ENCODE results near the gene SESN1. TPM values are rescaled to one million over a fixed set of nuclear protein-coding genes. Genes with fewer than 3 reads are reported as not detected.

SESN1 gene
- total RNA-seq, 2 experiments from 2014 or later = 23.1 to 24.5 TPM

GRCh38 chr6:109045493-109045892, 49.2 kb downstream of the SESN1 start:
- no peak for DNase-seq
- ChIA-PET POLR2A (no interaction called here), CTCF (interaction anchor here (1.3 to 1.6 kb wide), 2 partner anchors 9 to 14 kb away, joined by 4 to 5 read pairs; no protein-coding TSS in a partner anchor)
- no peaks in the 10 kb centered on the region for H3K9me3 Mint-ChIP-seq (ENCODE audit: insufficient read depth)
- H3K27ac Mint-ChIP-seq = no peak overlapping the region
- H3K36me3 Mint-ChIP-seq (ENCODE audit: low read depth) = peaks cover 6% of the 10 kb centered on the region
- H3K4me3 Mint-ChIP-seq = no peak overlapping the region
- H3K4me1 Mint-ChIP-seq (ENCODE audit: low read depth) = peaks cover 14% of the 10 kb centered on the region
- H3K27me3 Mint-ChIP-seq (ENCODE audit: low read depth) = no peaks in the 10 kb centered on the region
- no peak for ATAC-seq

- peaks cover 4% of the 10 kb centered on the region for H3K36me3 Mint-ChIP-seq (ENCODE audit: low read depth)
- peaks cover 4% of the 10 kb centered on the region for H3K27me3 Mint-ChIP-seq (ENCODE audit: low read depth)
- no peak for ATAC-seq
- H3K4me3 Mint-ChIP-seq = no peak overlapping the region
- H3K9me3 Mint-ChIP-seq (ENCODE audit: insufficient read depth) = no peaks in the 10 kb centered on the region
- no peak overlapping the region for H3K27ac Mint-ChIP-seq
- CTCF ChIA-PET = interaction anchor here (0.9 to 1.4 kb wide), 3 partner anchors 10 to 125 kb away, joined by 3 to 5 read pairs (median 3); no protein-coding TSS in a partner anchor
- POLR2A ChIA-PET = no interaction called here
- DNase-seq = no peak
- H3K4me1 Mint-ChIP-seq (ENCODE audit: low read depth) = peaks cover 20% of the 10 kb centered on the region
Measured at GRCh38 chr6:109039795-109040194, 54.9 kb downstream of the SESN1 start.

DNA sequence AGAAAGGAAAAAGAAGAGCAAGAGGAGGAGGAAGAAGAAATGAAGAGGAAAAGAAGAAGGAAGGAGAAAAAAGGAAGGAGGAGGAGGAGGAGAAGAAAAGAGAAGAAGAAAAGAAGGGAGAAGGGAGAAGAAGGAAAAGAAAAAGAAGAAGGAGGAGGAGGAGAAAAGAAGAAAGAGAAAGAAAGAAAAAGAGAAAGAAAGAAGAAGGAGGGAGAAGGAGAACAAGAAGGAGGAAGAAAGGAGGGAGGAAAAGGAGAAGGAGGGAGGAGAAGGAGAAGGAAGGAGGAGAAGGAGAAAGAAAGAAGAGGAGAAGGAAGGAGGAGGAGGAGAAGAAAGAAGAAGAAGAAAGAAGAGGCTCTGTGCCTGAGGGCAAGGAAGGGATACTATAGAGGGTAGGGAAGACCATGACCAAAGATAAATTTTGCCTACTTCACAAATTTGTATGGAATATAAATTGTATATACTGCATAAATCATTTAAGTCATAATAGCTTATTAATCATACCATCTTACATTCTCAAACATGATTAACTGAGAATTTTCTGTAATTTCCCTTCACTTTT, 55.7 kb downstream of the SESN1 start:
- Mint-ChIP-seq H3K4me3 (no peak overlapping the region), H3K4me1 (ENCODE audit: low read depth) (peaks cover 20% of the 10 kb centered on the region), H3K27ac (no peak overlapping the region), H3K27me3 (ENCODE audit: low read depth) (peaks cover 4% of the 10 kb centered on the region), H3K9me3 (ENCODE audit: insufficient read depth) (no peaks in the 10 kb centered on the region), H3K36me3 (ENCODE audit: low read depth) (peaks cover 4% of the 10 kb centered on the region)
- ATAC-seq = no peak
- ChIA-PET CTCF (interaction anchor here (1.0 to 1.4 kb wide), 2 partner anchors 11 to 22 kb away, joined by 3 to 5 read pairs; no protein-coding TSS in a partner anchor), POLR2A (interaction anchor here (0.5 kb wide), 1 partner anchor 66 kb away, joined by 3 read pairs; no protein-coding TSS in a partner anchor)
- DNase-seq = no peak

- Mint-ChIP-seq H3K9me3 (ENCODE audit: insufficient read depth) (no peaks in the 10 kb centered on the region), H3K36me3 (ENCODE audit: low read depth) (peaks cover 2% of the 10 kb centered on the region), H3K4me1 (ENCODE audit: low read depth) (peaks cover 20% of the 10 kb centered on the region), H3K27me3 (ENCODE audit: low read depth) (peaks cover 7% of the 10 kb centered on the region), H3K4me3 (no peak overlapping the region), H3K27ac (no peak overlapping the region)
- CTCF ChIA-PET = interaction anchor here (0.6 to 2.1 kb wide), 13 partner anchors 9 to 495 kb away, joined by 3 to 6 read pairs (median 4); no protein-coding TSS in a partner anchor
- POLR2A ChIA-PET = interaction anchor here (0.6 to 0.9 kb wide), 4 partner anchors 28 to 1918 kb away, joined by 3 to 4 read pairs (median 3); no protein-coding TSS in a partner anchor
- ATAC-seq (peak; percentile 70), DNase-seq (no peak)
Measured at GRCh38 chr6:109036574-109037294, 57.9 kb downstream of the SESN1 start.

DNA sequence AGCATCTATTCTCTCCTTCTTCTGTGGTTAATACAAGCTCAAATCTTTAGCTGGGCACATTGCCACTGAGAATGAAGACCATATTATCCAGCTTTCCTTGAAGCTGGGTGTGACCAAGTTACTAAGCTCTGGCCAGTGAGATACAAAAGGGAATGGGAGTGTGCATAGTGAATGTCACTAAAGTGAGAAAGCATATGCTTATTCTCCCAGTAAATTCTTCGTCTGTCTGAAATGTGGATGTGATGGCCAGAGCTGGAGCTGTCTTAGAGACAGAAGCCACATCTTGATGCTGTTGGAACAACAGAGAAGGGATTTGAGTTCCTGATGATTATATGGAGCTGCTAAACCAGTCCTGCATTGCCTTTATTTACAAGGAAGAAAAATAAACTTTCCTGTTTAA, 60.1 kb downstream of the SESN1 start:
- CTCF ChIA-PET = interaction anchor here (1.5 kb wide), 1 partner anchor 8 kb away, joined by 3 read pairs; no protein-coding TSS in a partner anchor
- POLR2A ChIA-PET = no interaction called here
- H3K36me3 Mint-ChIP-seq (ENCODE audit: low read depth) = peaks cover 2% of the 10 kb centered on the region

GRCh38 chr6:109033655-109034054, 61.0 kb downstream of the SESN1 start:
- Mint-ChIP-seq H3K9me3 (ENCODE audit: insufficient read depth) (no peaks in the 10 kb centered on the region), H3K27me3 (ENCODE audit: low read depth) (peaks cover 6% of the 10 kb centered on the region), H3K36me3 (ENCODE audit: low read depth) (peaks cover 2% of the 10 kb centered on the region), H3K4me3 (no peak overlapping the region), H3K4me1 (ENCODE audit: low read depth) (peaks cover 20% of the 10 kb centered on the region), H3K27ac (no peak overlapping the region)
- ChIA-PET CTCF (interaction anchor here (1.3 kb wide), 1 partner anchor 12 kb away, joined by 3 read pairs; no protein-coding TSS in a partner anchor), POLR2A (no interaction called here)
- ATAC-seq = no peak
- DNase-seq = no peak

More for the DNA sequence above, 60.1 kb downstream of the SESN1 start:
- no peak for ATAC-seq
- Mint-ChIP-seq H3K27me3 (ENCODE audit: low read depth) (peaks cover 5% of the 10 kb centered on the region), H3K27ac (no peak overlapping the region), H3K4me3 (no peak overlapping the region), H3K9me3 (ENCODE audit: insufficient read depth) (no peaks in the 10 kb centered on the region), H3K4me1 (ENCODE audit: low read depth) (peaks cover 20% of the 10 kb centered on the region)
- DNase-seq = no peak

GRCh38 chr6:109031416-109031815, 63.2 kb downstream of the SESN1 start:
- peaks cover 4% of the 10 kb centered on the region for H3K27me3 Mint-ChIP-seq (ENCODE audit: low read depth)
- H3K4me1 Mint-ChIP-seq (ENCODE audit: low read depth) = peaks cover 7% of the 10 kb centered on the region
- H3K4me3 Mint-ChIP-seq = no peak overlapping the region
- CTCF ChIA-PET = no interaction called here
- H3K9me3 Mint-ChIP-seq (ENCODE audit: insufficient read depth) = no peaks in the 10 kb centered on the region
- DNase-seq (no peak), ATAC-seq (no peak)
- peaks cover 2% of the 10 kb centered on the region for H3K36me3 Mint-ChIP-seq (ENCODE audit: low read depth)
- POLR2A ChIA-PET = interaction anchor here (0.7 kb wide), 1 partner anchor 78 kb away, joined by 3 read pairs; no protein-coding TSS in a partner anchor
- H3K27ac Mint-ChIP-seq = no peak overlapping the region

DNA sequence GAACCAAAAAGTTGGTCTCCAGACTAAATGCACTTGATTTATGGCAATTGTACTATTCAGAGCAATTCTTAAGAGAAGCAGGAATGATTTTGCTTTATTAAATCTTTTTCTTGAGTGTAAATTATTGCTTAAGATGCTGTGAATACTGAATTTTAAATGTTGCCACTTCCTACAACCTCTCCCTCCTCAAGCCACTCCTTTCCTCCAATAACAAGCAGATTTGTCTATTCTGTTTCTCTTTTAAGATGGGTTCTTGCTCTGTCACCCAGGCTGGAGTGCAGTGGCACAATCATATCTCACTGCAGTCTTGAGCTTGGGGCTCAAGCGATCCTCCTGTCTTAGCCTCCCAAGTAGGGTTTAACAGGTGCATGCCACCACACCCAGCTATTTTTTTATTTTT, 65.3 kb downstream of the SESN1 start:
- Mint-ChIP-seq H3K36me3 (ENCODE audit: low read depth) (peaks cover 8% of the 10 kb centered on the region), H3K27ac (no peak overlapping the region), H3K4me3 (no peak overlapping the region), H3K9me3 (ENCODE audit: insufficient read depth) (no peaks in the 10 kb centered on the region), H3K27me3 (ENCODE audit: low read depth) (peaks cover 4% of the 10 kb centered on the region), H3K4me1 (ENCODE audit: low read depth) (peaks cover 11% of the 10 kb centered on the region)
- ChIA-PET POLR2A (no interaction called here), CTCF (interaction anchor here (1.0 to 1.2 kb wide), 3 partner anchors 20 to 109 kb away, joined by 3 to 4 read pairs (median 3); no protein-coding TSS in a partner anchor)
- DNase-seq (no peak), ATAC-seq (no peak)

- H3K27ac Mint-ChIP-seq = no peak overlapping the region
- no peak for DNase-seq
- H3K27me3 Mint-ChIP-seq (ENCODE audit: low read depth) = peaks cover 4% of the 10 kb centered on the region
- no peak overlapping the region for H3K4me3 Mint-ChIP-seq
- ATAC-seq = no peak
- peaks cover 8% of the 10 kb centered on the region for H3K36me3 Mint-ChIP-seq (ENCODE audit: low read depth)
- no peaks in the 10 kb centered on the region for H3K9me3 Mint-ChIP-seq (ENCODE audit: insufficient read depth)
- ChIA-PET POLR2A (no interaction called here), CTCF (interaction anchor here (1.0 kb wide), 1 partner anchor 109 kb away, joined by 3 read pairs; no protein-coding TSS in a partner anchor)
- peaks cover 11% of the 10 kb centered on the region for H3K4me1 Mint-ChIP-seq (ENCODE audit: low read depth)
Measured at GRCh38 chr6:109028439-109028838, 66.2 kb downstream of the SESN1 start.

DNA sequence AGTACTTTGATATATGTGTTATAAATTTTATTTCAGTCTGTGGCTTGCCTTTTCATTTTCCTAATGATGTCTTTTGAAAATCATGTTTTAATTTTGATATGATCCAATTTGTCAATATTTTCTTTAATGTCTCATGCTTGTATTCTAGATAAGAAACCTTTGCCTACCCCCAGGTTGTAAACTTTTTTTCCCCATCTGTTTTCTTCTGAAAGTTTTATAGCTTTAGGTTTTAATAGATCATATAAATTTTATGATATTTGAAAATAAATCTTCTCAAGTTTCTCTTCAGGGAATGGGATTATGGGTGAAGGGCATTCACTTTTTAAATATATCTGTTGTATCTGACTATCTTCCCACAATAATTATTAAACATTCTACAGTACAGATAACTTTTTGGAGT, 66.7 kb downstream of the SESN1 start:
- ATAC-seq (no peak), DNase-seq (no peak)
- ChIA-PET POLR2A (no interaction called here), CTCF (no interaction called here)
- Mint-ChIP-seq H3K9me3 (ENCODE audit: insufficient read depth) (no peaks in the 10 kb centered on the region), H3K4me1 (ENCODE audit: low read depth) (peaks cover 11% of the 10 kb centered on the region), H3K27ac (no peak overlapping the region), H3K27me3 (ENCODE audit: low read depth) (peaks cover 3% of the 10 kb centered on the region), H3K36me3 (ENCODE audit: low read depth) (peaks cover 8% of the 10 kb centered on the region), H3K4me3 (no peak overlapping the region)

- Mint-ChIP-seq H3K4me1 (ENCODE audit: low read depth) (peaks cover 11% of the 10 kb centered on the region), H3K9me3 (ENCODE audit: insufficient read depth) (no peaks in the 10 kb centered on the region), H3K4me3 (no peak overlapping the region), H3K27me3 (ENCODE audit: low read depth) (peaks cover 2% of the 10 kb centered on the region), H3K36me3 (ENCODE audit: low read depth) (peaks cover 8% of the 10 kb centered on the region), H3K27ac (no peak overlapping the region)
- DNase-seq (no peak), ATAC-seq (no peak)
- CTCF ChIA-PET = interaction anchor here (1.0 to 1.2 kb wide), 4 partner anchors 9 to 48 kb away, joined by 3 to 4 read pairs (median 4); no protein-coding TSS in a partner anchor
- POLR2A ChIA-PET = no interaction called here
Measured at GRCh38 chr6:109025639-109026038, 69.0 kb downstream of the SESN1 start.

DNA sequence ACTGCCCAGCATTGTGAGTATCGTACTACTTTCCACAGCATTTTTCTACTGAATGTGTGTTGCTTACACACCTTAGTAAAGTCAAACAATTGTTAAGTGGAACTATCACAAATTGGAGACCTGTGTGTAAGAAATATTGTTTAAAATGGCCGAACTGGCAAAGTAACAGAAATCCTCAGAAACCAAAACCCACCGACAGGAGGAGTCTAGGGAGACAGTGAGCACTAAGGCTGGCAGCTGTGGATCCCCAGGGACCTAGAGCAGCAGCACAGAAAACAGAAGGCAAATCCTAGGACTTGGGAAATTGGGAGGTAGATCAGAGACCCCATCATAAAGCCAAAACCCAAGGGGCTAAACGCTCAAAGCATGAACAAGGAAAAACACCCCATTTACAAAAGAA, 69.9 kb downstream of the SESN1 start:
- Mint-ChIP-seq H3K27ac (no peak overlapping the region), H3K36me3 (ENCODE audit: low read depth) (peaks cover 8% of the 10 kb centered on the region), H3K27me3 (ENCODE audit: low read depth) (peaks cover 2% of the 10 kb centered on the region), H3K9me3 (ENCODE audit: insufficient read depth) (no peaks in the 10 kb centered on the region), H3K4me1 (ENCODE audit: low read depth) (peaks cover 13% of the 10 kb centered on the region), H3K4me3 (no peak overlapping the region)
- POLR2A ChIA-PET = no interaction called here
- CTCF ChIA-PET = interaction anchor here (1.0 kb wide), 1 partner anchor 15 kb away, joined by 4 read pairs; no protein-coding TSS in a partner anchor
- ATAC-seq (no peak), DNase-seq (no peak)
